ENCODE measurements around the gene MBP.

Gene MBP

DNA sequence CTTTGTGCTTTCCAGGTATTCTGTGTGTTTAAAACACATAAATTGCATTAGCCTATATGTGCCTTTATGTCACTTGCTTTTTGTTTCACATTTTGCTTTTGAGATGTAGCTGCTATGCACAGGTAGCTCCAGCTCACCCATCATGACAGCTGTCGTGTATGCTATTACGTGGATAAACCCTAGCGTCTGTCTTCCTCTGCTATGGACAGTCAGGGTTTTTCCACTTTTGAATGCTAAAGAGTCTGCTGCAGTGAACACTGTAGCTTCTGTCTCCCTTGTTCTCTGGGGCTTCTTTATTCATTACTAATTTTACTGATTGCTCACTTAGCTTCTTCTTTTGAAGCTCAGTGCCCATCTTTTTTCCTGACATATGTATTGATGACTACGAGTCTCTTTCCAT is 24.7 kb upstream of the MBP start:
- Histone ChIP-seq H3K9me3 (ENCODE audit: low read depth, low read length) (no peaks in the 10 kb centered on the region), H3K4me3 (no peak overlapping the region), H3K27ac (no peak overlapping the region), H3K36me3 (ENCODE audit: insufficient read depth, low read length) (no peaks in the 10 kb centered on the region), H3K9ac (ENCODE audit: insufficient read length) (no peak overlapping the region)
- TF ChIP-seq FOXP2 (optimal IDR thresholded peaks at IDR 0.05; ENCODE audit: control extremely low read depth, extremely low read length, insufficient read depth), result no peak
- no peak for TF ChIP-seq EZH2 (IDR thresholded peaks at IDR 0.05)
- no peak for TF ChIP-seq POLR2AphosphoS5 (IDR thresholded peaks at IDR 0.05; ENCODE audit: borderline replicate concordance, low read depth, low read length)
- DNase-seq (ENCODE audit: low read depth, low spot score), result no peak

DNA sequence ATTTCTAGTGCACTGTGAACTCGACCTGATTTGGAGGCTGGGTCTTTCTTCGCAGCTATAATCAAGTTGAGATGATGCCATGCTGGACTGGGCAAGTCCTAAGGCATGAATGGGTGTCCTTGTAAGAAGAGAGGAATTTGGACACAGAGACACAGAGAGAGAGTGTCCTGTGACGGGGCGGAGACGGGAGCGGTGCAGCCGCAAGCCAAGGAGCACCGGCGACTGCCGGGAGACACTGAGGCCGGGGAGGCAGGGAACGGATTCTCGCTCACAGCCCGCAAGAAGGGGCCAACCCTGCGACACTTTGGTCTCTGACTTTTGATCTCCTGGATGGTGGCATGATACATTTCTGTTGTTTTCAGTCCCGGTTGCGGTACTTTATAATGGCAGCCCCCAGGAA is 22.4 kb upstream of the MBP start:
- DNase-seq (ENCODE audit: low read depth, low spot score), result no peak
- TF ChIP-seq FOXP2 (optimal IDR thresholded peaks at IDR 0.05; ENCODE audit: control extremely low read depth, extremely low read length, insufficient read depth) (no peak), POLR2AphosphoS5 (IDR thresholded peaks at IDR 0.05; ENCODE audit: borderline replicate concordance, low read depth, low read length) (no peak), EZH2 (IDR thresholded peaks at IDR 0.05) (no peak)
- no peak overlapping the region for H3K4me3 ChIP-seq
- no peak overlapping the region for H3K27ac ChIP-seq
- H3K9ac ChIP-seq (ENCODE audit: insufficient read length), result no peak overlapping the region
- H3K9me3 ChIP-seq (ENCODE audit: low read depth, low read length), result no peaks in the 10 kb centered on the region
- no peaks in the 10 kb centered on the region for H3K36me3 ChIP-seq (ENCODE audit: insufficient read depth, low read length)

DNA sequence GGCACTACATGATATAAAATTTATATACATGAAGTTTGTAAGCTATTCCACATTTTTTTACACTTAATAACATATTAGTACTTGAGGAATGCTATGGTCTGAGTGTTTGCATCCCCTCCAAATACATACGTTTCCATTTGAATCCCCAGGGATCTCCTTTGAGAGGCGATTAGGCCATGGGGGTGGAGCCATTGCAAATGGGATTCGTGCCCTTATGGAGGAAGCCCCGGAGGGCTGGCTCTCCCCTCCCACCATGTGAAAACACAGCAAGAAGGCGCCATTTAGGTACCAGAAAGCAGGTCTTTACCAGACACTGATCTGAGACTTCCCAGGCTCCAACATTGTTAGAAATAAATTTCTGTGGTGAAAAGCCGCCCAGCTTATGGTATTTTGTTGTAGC is 20.8 kb upstream of the MBP start:
- no peak for DNase-seq (ENCODE audit: low read depth, low spot score)
- TF ChIP-seq POLR2AphosphoS5 (IDR thresholded peaks at IDR 0.05; ENCODE audit: borderline replicate concordance, low read depth, low read length) (no peak), FOXP2 (optimal IDR thresholded peaks at IDR 0.05; ENCODE audit: control extremely low read depth, extremely low read length, insufficient read depth) (no peak), EZH2 (IDR thresholded peaks at IDR 0.05) (no peak)
- no peaks in the 10 kb centered on the region for H3K9me3 ChIP-seq (ENCODE audit: low read depth, low read length)
- H3K27ac ChIP-seq, result no peak overlapping the region
- H3K9ac ChIP-seq (ENCODE audit: insufficient read length), result no peak overlapping the region
- H3K36me3 ChIP-seq (ENCODE audit: insufficient read depth, low read length), result no peaks in the 10 kb centered on the region
- no peak overlapping the region for H3K4me3 ChIP-seq

DNA sequence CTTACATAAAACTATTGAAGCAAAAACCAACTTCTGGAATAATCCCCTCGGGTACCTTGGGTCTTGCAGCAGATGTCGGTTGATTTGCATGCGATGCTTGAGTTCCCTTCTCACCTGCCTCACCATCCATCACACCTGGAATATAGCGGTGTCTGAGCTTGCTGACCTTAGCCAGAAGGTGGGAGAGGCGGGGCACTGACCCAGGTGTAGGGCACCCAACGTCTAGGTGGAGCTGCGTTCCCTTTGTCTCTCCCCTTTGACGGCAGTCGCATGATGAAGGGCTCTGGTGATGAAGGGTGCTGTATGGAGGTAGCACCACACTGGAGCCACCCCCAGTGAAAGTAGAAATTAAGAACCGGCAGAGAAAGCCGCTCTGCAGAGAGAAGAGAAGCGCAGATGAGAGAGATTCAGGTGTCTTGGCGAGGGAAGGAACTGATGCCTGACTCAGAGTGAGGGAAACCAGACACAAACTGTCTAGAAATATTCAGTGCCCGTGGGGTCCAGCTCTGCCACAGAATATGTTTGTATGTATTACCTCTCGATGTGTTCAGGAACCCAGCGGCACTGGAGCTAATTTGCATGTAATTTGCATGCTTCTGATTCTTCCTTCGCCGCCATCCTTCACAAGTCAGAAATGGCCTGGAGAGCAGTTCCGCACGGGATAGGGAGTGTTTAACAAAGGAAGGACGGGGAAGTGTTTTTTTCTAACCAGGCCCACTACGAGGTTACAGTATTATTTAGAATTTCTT is 19.4 kb upstream of the MBP start:
- no peak overlapping the region for H3K9ac ChIP-seq (ENCODE audit: insufficient read length)
- no peak overlapping the region for H3K4me3 ChIP-seq
- H3K9me3 ChIP-seq (ENCODE audit: low read depth, low read length), result no peaks in the 10 kb centered on the region
- TF ChIP-seq POLR2AphosphoS5 (IDR thresholded peaks at IDR 0.05; ENCODE audit: borderline replicate concordance, low read depth, low read length), result no peak
- H3K27ac ChIP-seq, result no peak overlapping the region
- no peaks in the 10 kb centered on the region for H3K36me3 ChIP-seq (ENCODE audit: insufficient read depth, low read length)
- DNase-seq (ENCODE audit: low read depth, low spot score), result no peak

DNA sequence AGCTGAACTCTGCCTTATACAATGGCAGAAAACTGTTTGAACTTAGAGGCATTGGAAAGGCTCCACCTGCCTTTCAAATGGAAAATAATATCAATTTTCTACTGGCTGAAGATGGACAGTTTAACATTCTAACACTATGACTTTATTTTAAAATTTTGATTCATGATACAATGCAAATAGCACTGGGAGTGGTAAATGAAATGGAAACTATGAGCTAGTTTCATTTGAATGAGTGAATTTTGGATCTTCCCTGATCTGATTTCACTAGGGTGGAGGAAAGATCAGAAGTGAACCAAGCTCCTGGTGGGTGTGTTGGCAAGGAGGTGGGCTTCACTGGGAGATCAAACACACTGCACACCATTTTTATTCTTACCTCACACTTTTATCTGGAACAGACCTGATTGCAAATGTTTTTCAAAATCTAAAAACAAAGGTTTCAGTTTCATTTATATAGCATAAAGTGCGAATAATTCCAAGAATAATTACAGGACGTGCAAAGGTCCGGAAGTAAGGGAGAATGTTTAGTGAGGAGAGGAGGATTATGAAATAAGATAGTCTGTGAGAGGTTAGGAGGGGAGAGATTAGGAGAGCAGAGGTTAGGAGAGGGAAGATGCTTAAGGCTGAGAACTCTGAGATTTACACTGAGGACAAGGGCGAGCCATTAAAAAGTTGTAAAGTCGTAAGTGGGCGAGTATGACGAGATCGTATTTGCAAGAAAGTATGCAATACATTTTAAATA is 18.6 kb upstream of the MBP start:
- no peak for DNase-seq (ENCODE audit: low read depth, low spot score)
- H3K36me3 ChIP-seq (ENCODE audit: insufficient read depth, low read length), result no peaks in the 10 kb centered on the region
- H3K4me3 ChIP-seq, result no peak overlapping the region
- H3K9ac ChIP-seq (ENCODE audit: insufficient read length), result no peak overlapping the region
- H3K27ac ChIP-seq, result no peak overlapping the region
- TF ChIP-seq POLR2AphosphoS5 (IDR thresholded peaks at IDR 0.05; ENCODE audit: borderline replicate concordance, low read depth, low read length), result no peak
- no peak for TF ChIP-seq EZH2 (IDR thresholded peaks at IDR 0.05)
- TF ChIP-seq FOXP2 (optimal IDR thresholded peaks at IDR 0.05; ENCODE audit: control extremely low read depth, extremely low read length, insufficient read depth), result no peak
- no peaks in the 10 kb centered on the region for H3K9me3 ChIP-seq (ENCODE audit: low read depth, low read length)

DNA sequence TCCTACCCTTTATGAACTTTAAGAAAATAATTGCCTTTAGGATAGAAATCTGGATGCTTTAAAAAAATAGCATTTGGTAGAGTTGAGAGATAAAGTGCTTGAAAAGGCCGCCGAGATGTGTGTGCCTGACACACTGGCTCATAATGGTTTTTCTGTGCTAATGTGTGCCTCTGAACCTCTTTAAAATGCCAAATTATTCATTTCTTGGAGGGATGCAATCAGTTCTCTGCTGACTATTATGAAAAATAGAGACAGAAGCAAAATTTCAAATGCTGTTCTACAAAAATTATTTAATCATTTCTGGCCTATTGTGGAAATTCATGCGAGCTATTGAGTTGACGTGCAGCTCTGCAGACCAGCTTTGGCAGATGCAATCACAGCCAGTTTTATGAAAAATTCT is 18.0 kb upstream of the MBP start:
- Histone ChIP-seq H3K4me3 (no peak overlapping the region), H3K9me3 (ENCODE audit: low read depth, low read length) (no peaks in the 10 kb centered on the region), H3K36me3 (ENCODE audit: insufficient read depth, low read length) (no peaks in the 10 kb centered on the region), H3K9ac (ENCODE audit: insufficient read length) (no peak overlapping the region), H3K27ac (no peak overlapping the region)
- no peak for DNase-seq (ENCODE audit: low read depth, low spot score)
- TF ChIP-seq EZH2 (IDR thresholded peaks at IDR 0.05) (no peak), POLR2AphosphoS5 (IDR thresholded peaks at IDR 0.05; ENCODE audit: borderline replicate concordance, low read depth, low read length) (no peak), FOXP2 (optimal IDR thresholded peaks at IDR 0.05; ENCODE audit: control extremely low read depth, extremely low read length, insufficient read depth) (no peak)

DNA sequence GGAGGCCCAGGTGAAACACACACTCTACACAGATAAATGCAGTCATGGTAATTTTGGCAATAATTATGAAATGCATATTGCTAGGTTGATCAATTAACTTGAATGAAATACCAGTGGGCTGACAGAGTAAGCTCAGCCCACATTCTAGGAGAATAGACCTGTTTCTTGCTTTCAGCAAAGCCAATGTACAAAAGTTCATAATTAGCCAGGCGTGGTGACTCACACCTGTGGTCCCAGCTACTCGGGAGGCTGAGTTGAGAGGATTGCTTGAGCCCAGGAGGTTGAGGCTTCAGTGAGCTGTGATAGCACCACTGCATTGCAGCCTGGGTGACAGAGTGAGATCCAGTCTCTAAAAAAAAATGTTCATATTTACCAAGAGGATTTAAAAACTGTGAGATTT is 15.7 kb upstream of the MBP start:
- Histone ChIP-seq H3K9ac (ENCODE audit: insufficient read length) (no peak overlapping the region), H3K36me3 (ENCODE audit: insufficient read depth, low read length) (no peaks in the 10 kb centered on the region), H3K4me3 (no peak overlapping the region)

DNA sequence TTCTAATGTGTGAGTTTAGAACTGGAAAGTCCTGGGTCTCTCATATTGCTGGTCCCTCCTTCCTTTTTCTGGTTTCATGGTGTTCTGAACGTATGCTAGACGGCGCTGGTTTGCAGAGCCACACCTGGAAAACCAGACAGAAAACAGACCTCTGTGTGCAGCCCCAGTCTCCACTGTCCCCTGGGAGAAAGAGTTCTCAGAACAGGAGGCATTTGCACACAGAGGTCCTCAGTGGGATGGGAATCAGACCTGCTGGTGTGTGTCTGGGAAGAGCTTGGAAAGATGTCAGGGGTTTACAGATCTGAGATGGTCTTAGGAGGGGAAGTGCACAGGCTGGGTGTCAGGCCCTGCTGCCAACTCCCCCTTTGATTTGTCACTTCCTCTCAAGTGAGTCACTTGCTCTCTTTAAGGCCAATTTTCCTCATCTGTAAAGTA is 14.9 kb upstream of the MBP start:
- H3K9ac ChIP-seq (ENCODE audit: insufficient read length), result no peak overlapping the region
- no peak overlapping the region for H3K4me3 ChIP-seq
- no peaks in the 10 kb centered on the region for H3K36me3 ChIP-seq (ENCODE audit: insufficient read depth, low read length)
- H3K9me3 ChIP-seq (ENCODE audit: low read depth, low read length), result no peaks in the 10 kb centered on the region
- H3K27ac ChIP-seq, result no peak overlapping the region
- TF ChIP-seq FOXP2 (optimal IDR thresholded peaks at IDR 0.05; ENCODE audit: control extremely low read depth, extremely low read length, insufficient read depth) (no peak), POLR2AphosphoS5 (IDR thresholded peaks at IDR 0.05; ENCODE audit: borderline replicate concordance, low read depth, low read length) (no peak), EZH2 (IDR thresholded peaks at IDR 0.05) (no peak)
- no peak for DNase-seq (ENCODE audit: low read depth, low spot score)

More for the DNA sequence above, 15.7 kb upstream of the MBP start:
- H3K27ac ChIP-seq, result no peak overlapping the region
- no peaks in the 10 kb centered on the region for H3K9me3 ChIP-seq (ENCODE audit: low read depth, low read length)
- TF ChIP-seq FOXP2 (optimal IDR thresholded peaks at IDR 0.05; ENCODE audit: control extremely low read depth, extremely low read length, insufficient read depth) (no peak), POLR2AphosphoS5 (IDR thresholded peaks at IDR 0.05; ENCODE audit: borderline replicate concordance, low read depth, low read length) (no peak)
- no peak for DNase-seq (ENCODE audit: low read depth, low spot score)
